ENCODE results near the gene GNRH2.

The GNRH2 gene

GRCh38 chr20:3043322-3043721 lies at the start of gene GNRH2:
GNRH2 (plus strand) TSS chr20:3043622; CDS start chr20:3044415, 793 bp downstream.
- TF ChIP-seq GATA3 (IDR thresholded peaks at IDR 0.05; ENCODE audit: low read depth, low read length) (no peak), GATA2 (IDR thresholded peaks at IDR 0.05; ENCODE audit: low read depth, low read length) (no peak)

DNA sequence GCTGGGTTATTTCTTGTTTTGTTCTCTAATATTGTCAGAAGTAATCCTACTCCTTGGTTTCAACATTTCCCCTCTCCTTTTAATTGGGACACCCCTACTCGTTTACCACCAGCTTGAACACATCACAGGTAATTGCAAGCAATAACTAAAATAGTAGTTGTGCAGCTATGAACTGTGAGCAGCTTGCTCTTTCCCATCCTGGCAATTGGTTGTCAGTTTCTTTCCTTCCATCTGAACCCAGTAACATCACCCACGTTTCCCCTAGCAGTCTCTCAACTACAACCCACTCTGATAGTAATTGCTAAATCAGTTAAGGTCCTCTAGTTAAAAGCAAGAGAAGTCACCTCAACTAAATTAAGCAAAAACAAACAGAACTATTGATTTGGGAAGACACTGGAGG lies 47.6 kb upstream of the GNRH2 start:
- TF ChIP-seq GATA3 (IDR thresholded peaks at IDR 0.05; ENCODE audit: low read depth, low read length) (no peak), GATA2 (IDR thresholded peaks at IDR 0.05; ENCODE audit: low read depth, low read length) (no peak)

- TF ChIP-seq GATA2 (IDR thresholded peaks at IDR 0.05; ENCODE audit: low read depth, low read length) (no peak), GATA3 (IDR thresholded peaks at IDR 0.05; ENCODE audit: low read depth, low read length) (no peak)
Observed at GRCh38 chr20:2998728-2999127, 44.7 kb upstream of the GNRH2 start.

- TF ChIP-seq GATA2 (IDR thresholded peaks at IDR 0.05; ENCODE audit: low read depth, low read length) = no peak
- no peak for TF ChIP-seq GATA3 (IDR thresholded peaks at IDR 0.05; ENCODE audit: low read depth, low read length)
Observed at GRCh38 chr20:3000852-3001523, 42.4 kb upstream of the GNRH2 start.

- TF ChIP-seq GATA2 (IDR thresholded peaks at IDR 0.05; ENCODE audit: low read depth, low read length) = no peak
Observed at GRCh38 chr20:3003416-3003815, 40.0 kb upstream of the GNRH2 start.

GRCh38 chr20:3010985-3011723 lies 32.3 kb upstream of the GNRH2 start:
- TF ChIP-seq GATA2 (IDR thresholded peaks at IDR 0.05; ENCODE audit: low read depth, low read length) = no peak
- no peak for TF ChIP-seq GATA3 (IDR thresholded peaks at IDR 0.05; ENCODE audit: low read depth, low read length)

DNA sequence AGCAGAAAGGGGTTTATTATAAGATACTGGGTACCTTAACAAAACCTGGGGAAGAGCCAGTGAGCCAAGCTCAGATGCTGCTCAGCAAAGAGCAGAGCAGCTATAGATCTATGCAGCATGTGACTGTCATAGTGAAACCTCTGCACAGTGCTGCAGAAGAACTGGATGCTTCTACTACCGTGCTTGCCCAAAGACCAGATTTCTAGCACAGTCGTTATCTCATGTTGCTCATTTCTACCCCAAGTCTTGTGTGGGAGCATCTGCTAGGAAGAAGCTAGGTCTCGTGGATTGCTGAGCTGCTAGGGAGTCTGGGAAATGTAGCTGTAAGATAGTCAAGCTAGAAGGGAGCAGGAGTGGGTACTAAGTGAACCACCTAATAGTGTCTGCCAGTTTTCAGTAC lies 31.7 kb upstream of the GNRH2 start:
- TF ChIP-seq GATA2 (IDR thresholded peaks at IDR 0.05; ENCODE audit: low read depth, low read length) (no peak), GATA3 (IDR thresholded peaks at IDR 0.05; ENCODE audit: low read depth, low read length) (no peak)

DNA sequence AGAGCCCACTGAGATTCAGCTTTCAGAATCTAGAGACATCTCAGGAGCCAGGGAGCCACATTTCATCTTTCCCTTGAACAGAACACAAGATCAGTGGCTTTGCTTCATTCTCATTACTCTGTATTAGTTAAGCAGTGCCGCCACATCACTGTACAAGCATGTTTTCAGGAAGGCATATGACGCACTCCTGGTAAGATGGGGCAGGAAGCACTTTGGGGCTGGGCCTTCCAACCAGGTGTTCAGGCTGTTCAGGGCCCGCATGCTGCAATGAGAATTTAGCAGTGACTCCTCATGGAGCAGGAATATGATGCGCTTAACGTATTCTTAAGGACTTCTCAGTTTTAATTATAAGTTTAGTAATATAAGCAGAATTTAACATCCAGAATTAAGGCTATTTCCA lies 29.7 kb upstream of the GNRH2 start:
- TF ChIP-seq GATA2 (IDR thresholded peaks at IDR 0.05; ENCODE audit: low read depth, low read length) (no peak), GATA3 (IDR thresholded peaks at IDR 0.05; ENCODE audit: low read depth, low read length) (no peak)

DNA sequence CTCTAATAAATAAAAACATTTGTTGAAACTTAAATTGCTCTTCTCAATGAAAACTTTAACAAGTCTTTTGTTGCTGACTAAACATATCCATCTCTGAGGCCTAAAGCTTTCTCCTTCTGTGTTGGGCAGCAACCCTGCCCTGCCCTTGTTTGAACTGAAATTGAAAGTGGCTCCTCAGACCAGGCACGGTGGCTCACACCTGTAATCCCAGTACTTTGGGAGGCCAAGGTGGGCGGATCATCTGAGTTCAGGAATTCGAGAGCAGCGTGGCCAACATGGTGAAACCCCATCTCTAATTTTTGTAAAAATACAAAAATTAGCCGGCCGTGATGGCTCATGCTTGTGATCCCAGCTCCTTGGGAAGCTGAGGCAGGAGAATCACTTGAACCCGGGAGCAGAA lies 29.2 kb upstream of the GNRH2 start:
- TF ChIP-seq GATA3 (IDR thresholded peaks at IDR 0.05; ENCODE audit: low read depth, low read length) = no peak
- TF ChIP-seq GATA2 (IDR thresholded peaks at IDR 0.05; ENCODE audit: low read depth, low read length) = no peak

DNA sequence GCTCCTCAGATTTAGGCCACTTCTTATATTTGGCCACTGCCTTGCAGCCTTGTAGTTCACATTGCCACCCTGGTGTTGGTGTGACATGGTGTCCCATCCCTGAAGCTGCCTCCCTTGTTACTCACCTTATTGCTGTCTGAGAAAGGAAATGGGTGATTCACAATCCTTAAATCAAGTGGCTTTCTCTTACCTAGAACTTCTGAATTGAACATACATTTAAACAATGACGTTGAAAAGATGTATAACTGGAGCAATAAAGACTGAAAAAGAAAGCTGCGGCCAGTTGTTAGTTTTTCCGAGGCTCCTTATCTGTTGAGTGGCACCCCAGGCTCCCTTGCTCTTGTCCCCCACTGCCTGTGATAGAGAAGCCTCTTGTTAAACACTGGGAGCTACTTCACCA lies 28.8 kb upstream of the GNRH2 start:
- no peak for TF ChIP-seq GATA2 (IDR thresholded peaks at IDR 0.05; ENCODE audit: low read depth, low read length)
- TF ChIP-seq GATA3 (IDR thresholded peaks at IDR 0.05; ENCODE audit: low read depth, low read length) = no peak

DNA sequence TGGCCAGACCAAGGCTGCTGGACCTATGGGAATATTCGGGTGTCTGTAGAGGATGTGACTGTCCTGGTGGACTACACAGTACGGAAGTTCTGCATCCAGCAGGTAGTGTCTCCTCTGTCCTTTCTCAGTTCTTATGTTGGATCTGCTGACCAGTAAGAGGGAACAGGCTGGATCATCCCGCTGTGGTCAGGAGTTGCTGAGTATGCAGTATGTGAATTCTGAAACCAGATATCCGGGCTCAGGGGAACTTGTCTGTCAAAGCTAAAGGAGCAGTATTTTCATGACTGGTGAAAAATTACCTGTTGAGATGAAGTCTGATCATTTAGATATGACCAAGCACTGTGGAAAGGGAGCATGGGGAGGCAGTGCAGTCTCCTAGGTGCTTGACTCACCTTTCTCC lies 22.1 kb upstream of the GNRH2 start:
- TF ChIP-seq GATA3 (IDR thresholded peaks at IDR 0.05; ENCODE audit: low read depth, low read length) (no peak), GATA2 (IDR thresholded peaks at IDR 0.05; ENCODE audit: low read depth, low read length) (no peak)

DNA sequence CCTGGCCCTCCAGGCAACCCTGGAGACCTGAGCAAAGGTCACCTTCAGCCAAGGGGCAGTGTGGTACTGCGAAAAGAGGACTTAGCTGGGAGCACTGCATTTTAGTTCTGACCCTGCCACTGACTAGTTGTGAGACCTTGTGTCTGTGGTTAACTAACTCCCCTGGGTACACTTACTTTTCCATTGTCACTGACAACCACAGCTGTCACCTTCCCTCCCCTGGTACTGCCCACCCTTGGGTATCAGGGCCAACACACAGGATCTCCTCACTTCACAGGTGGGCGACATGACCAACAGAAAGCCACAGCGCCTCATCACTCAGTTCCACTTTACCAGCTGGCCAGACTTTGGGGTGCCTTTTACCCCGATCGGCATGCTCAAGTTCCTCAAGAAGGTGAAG lies 21.6 kb upstream of the GNRH2 start:
- TF ChIP-seq GATA3 (IDR thresholded peaks at IDR 0.05; ENCODE audit: low read depth, low read length) (no peak), GATA2 (IDR thresholded peaks at IDR 0.05; ENCODE audit: low read depth, low read length) (no peak)

DNA sequence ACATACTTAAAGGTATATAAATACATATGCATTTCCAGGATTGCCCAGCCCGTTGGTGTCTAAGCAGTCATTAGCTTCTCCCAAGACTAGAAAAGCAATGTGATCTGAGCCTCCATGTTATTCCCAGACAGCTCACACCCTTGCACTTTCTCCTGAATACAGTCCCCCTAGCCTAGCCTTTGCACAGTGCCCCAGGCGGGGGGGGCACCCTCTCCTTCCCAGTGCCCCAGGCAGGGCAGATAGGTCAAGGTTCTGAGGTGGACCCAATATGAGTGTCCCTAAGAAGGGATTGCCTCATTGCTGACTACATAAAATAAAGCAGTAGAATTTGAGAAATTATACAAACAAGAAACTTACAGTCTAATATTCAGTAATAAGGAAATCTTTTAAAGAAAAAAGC lies 15.4 kb upstream of the GNRH2 start:
- TF ChIP-seq GATA3 (IDR thresholded peaks at IDR 0.05; ENCODE audit: low read depth, low read length) = no peak
- TF ChIP-seq GATA2 (IDR thresholded peaks at IDR 0.05; ENCODE audit: low read depth, low read length) = no peak

- no peak for TF ChIP-seq GATA3 (IDR thresholded peaks at IDR 0.05; ENCODE audit: low read depth, low read length)
- no peak for TF ChIP-seq GATA2 (IDR thresholded peaks at IDR 0.05; ENCODE audit: low read depth, low read length)
Observed at GRCh38 chr20:3031524-3032147, 11.8 kb upstream of the GNRH2 start.

- TF ChIP-seq GATA3 (IDR thresholded peaks at IDR 0.05; ENCODE audit: low read depth, low read length) (no peak), GATA2 (IDR thresholded peaks at IDR 0.05; ENCODE audit: low read depth, low read length) (no peak)
Observed at GRCh38 chr20:3032624-3033023, 10.8 kb upstream of the GNRH2 start.

Measured in SH-SY5Y (cell line).